Naive thymus-derived CD4-positive, alpha-beta T cell (primary cell): ENCODE data around the gene ROBO1. TPM values are rescaled to one million over a fixed set of nuclear protein-coding genes. Genes with fewer than 3 reads are reported as not detected.

Experiments used
- ATAC-seq: fragments of 150-1000 bp; cut with Tn5 transposase; 2 replicates; pipeline ENCODE4 v1.10.0; 2021; ENCODE audit warnings: mild to moderate bottlenecking, moderate library complexity
- CTCF ChIA-PET: fragments of 350-600 bp; sonication (Branson Sonifier 250); formaldehyde crosslinking; loops from one replicate; lab custom pipeline; 2021; ENCODE audit warnings: antibody characterized with exemption; lab: Charles Lee
- POLR2A ChIA-PET: fragments of 350-600 bp; sonication (Branson Sonifier 250); formaldehyde crosslinking; loops from one replicate; lab custom pipeline; 2021; ENCODE audit warnings: antibody characterized with exemption, inconsistent platforms; lab: Charles Lee
- DNase-seq, 9 donors: peaks; one replicate each; pipeline versions ENCODE4 v3.0.0 to v3.0.0-alpha.2; 2020 to 2022; ENCODE audit warnings: mixed read lengths in 1 of 9
- H3K27ac ChIP-seq: one replicate; pipeline ENCODE4 v1.7.0; 2013; ENCODE audit warnings: mild to moderate bottlenecking, low read depth, low read length, moderate library complexity
- H3K27me3 ChIP-seq, 2 donors: one replicate each; pipeline ENCODE4 v1.7.0; 2013; ENCODE audit warnings: low read length in 2 of 2, mild to moderate bottlenecking in 2 of 2, moderate library complexity in 2 of 2; ENCODE audit not compliant: control insufficient read depth in 2 of 2, insufficient read depth in 2 of 2
- H3K36me3 ChIP-seq, 3 experiments: 1 replicate in 2 of 3; 2 replicates in 1 of 3; pipeline ENCODE4 v1.7.0; 2013; ENCODE audit warnings: low read length in 3 of 3, mild to moderate bottlenecking in 3 of 3, moderate library complexity in 1 of 3; ENCODE audit not compliant: insufficient read depth in 3 of 3, control insufficient read depth in 2 of 3
- H3K4me1 ChIP-seq, 2 donors: one replicate each; pipeline ENCODE4 v1.7.0; 2013; ENCODE audit warnings: low read length in 2 of 2, mild to moderate bottlenecking in 2 of 2, moderate library complexity in 1 of 2; ENCODE audit not compliant: control insufficient read depth in 2 of 2, insufficient read depth in 2 of 2
- H3K4me3 ChIP-seq: 2 replicates; pipeline ENCODE4 v1.7.0; 2013; ENCODE audit warnings: mild to moderate bottlenecking, low read length
- H3K9me3 ChIP-seq, 3 experiments: 1 replicate in 2 of 3; 2 replicates in 1 of 3; pipeline ENCODE4 v1.7.0; 2013; ENCODE audit warnings: low read length in 3 of 3; ENCODE audit not compliant: control insufficient read depth in 2 of 3
- H3K27ac Mint-ChIP-seq, 9 donors: one replicate each; pipeline ENCODE4 v1.8.0; 2020 to 2022; ENCODE audit warnings: mixed read lengths in 9 of 9, mild to moderate bottlenecking in 8 of 9, moderate library complexity in 5 of 9, inconsistent platforms in 2 of 9
- H3K27me3 Mint-ChIP-seq, 5 donors: one replicate each; pipeline ENCODE4 v1.8.0; 2021 to 2022; ENCODE audit warnings: mixed read lengths in 5 of 5, mild to moderate bottlenecking in 1 of 5
- H3K36me3 Mint-ChIP-seq, 5 donors: one replicate each; pipeline ENCODE4 v1.8.0; 2020 to 2022; ENCODE audit warnings: mixed read lengths in 5 of 5, mild to moderate bottlenecking in 3 of 5, inconsistent platforms in 1 of 5
- H3K4me1 Mint-ChIP-seq, 7 donors: one replicate each; pipeline ENCODE4 v1.8.0; 2020 to 2022; ENCODE audit warnings: mixed read lengths in 7 of 7, mild to moderate bottlenecking in 3 of 7, inconsistent platforms in 1 of 7
- H3K4me3 Mint-ChIP-seq, 10 donors: one replicate each; pipeline ENCODE4 v1.8.0; 2020 to 2022; ENCODE audit warnings: mild to moderate bottlenecking in 10 of 10, mixed read lengths in 10 of 10, moderate library complexity in 6 of 10, inconsistent platforms in 2 of 10
- H3K9me3 Mint-ChIP-seq, 11 donors: one replicate each; pipeline ENCODE4 v1.8.0; 2020 to 2022; ENCODE audit warnings: mixed read lengths in 11 of 11, mild to moderate bottlenecking in 4 of 11, inconsistent platforms in 1 of 11, moderate library complexity in 1 of 11
- intact Hi-C, 2 donors: fragments of 100-400 bp; cut with micrococcal nuclease; formaldehyde crosslinking; loops; one replicate each; pipeline ENCODE4 v1.15.1; 2023
- polyA plus RNA-seq, 2 donors: library from polyadenylated mRNA; unstranded; fragments of 300-500 nt; fragmentation: Illumina TruSeq; gene quantifications; one replicate each; pipeline ENCODE4 v1.2.3, GENCODE V29; 2021
- total RNA-seq, 6 experiments: library from RNA in 5 of 6; stranded (reverse) in 5 of 6; gene quantifications; 1 replicate in 5 of 6; 2 replicates in 1 of 6; pipeline ENCODE4 v1.2.3 and lab custom pipeline; 2021 to 2026

ROBO1 gene
- total and polyA plus RNA-seq, 7 experiments from 2014 or later, result 0.08 to 0.59 (median 0.26) TPM; not detected in 2

- no peak overlapping the region for H3K4me3 ChIP-seq
- no peak for ATAC-seq
- POLR2A ChIA-PET, result no interaction called here
- no peak for DNase-seq
- peaks cover 0 to 35% (median 9%) of the 10 kb centered on the region in 11 donors for H3K9me3 Mint-ChIP-seq
- H3K36me3 Mint-ChIP-seq, result no peaks in the 10 kb centered on the region
- no peaks in the 10 kb centered on the region for H3K36me3 ChIP-seq
- intact Hi-C loops, result no loop called here
- no peaks in the 10 kb centered on the region for H3K9me3 ChIP-seq
- no peaks in the 10 kb centered on the region for H3K27me3 ChIP-seq
- H3K27me3 Mint-ChIP-seq, result no peaks in the 10 kb centered on the region
- H3K4me3 Mint-ChIP-seq, result no peak overlapping the region
- no peaks in the 10 kb centered on the region for H3K4me1 ChIP-seq
- CTCF ChIA-PET, result no interaction called here
- H3K27ac ChIP-seq, result no peak overlapping the region
- no peaks in the 10 kb centered on the region for H3K4me1 Mint-ChIP-seq
- no peak overlapping the region for H3K27ac Mint-ChIP-seq
Observed at GRCh38 chr3:78895528-78895927, 872.3 kb downstream of the ROBO1 start.

GRCh38 chr3:78894787-78895186 lies 873.0 kb downstream of the ROBO1 start:
- H3K27ac ChIP-seq, result no peak overlapping the region
- Mint-ChIP-seq H3K9me3 (peaks cover 0 to 38% (median 9%) of the 10 kb centered on the region in 11 donors), H3K36me3 (no peaks in the 10 kb centered on the region), H3K27ac (no peak overlapping the region), H3K4me1 (no peaks in the 10 kb centered on the region), H3K4me3 (no peak overlapping the region), H3K27me3 (no peaks in the 10 kb centered on the region)
- no peak overlapping the region for H3K4me3 ChIP-seq
- H3K9me3 ChIP-seq, result no peaks in the 10 kb centered on the region
- DNase-seq (no peak), ATAC-seq (no peak)
- H3K4me1 ChIP-seq, result no peaks in the 10 kb centered on the region
- ChIA-PET CTCF (no interaction called here), POLR2A (no interaction called here)
- no peaks in the 10 kb centered on the region for H3K36me3 ChIP-seq
- H3K27me3 ChIP-seq, result no peaks in the 10 kb centered on the region
- intact Hi-C loops, result no loop called here

- CTCF ChIA-PET, result no interaction called here
- H3K27ac Mint-ChIP-seq, result no peak overlapping the region
Observed at GRCh38 chr3:78893161-78893560, 874.6 kb downstream of the ROBO1 start.

GRCh38 chr3:78889348-78889747 lies 878.5 kb downstream of the ROBO1 start:
- Histone ChIP-seq H3K36me3 (no peaks in the 10 kb centered on the region), H3K27me3 (no peaks in the 10 kb centered on the region), H3K9me3 (no peaks in the 10 kb centered on the region), H3K4me1 (no peaks in the 10 kb centered on the region), H3K27ac (no peak overlapping the region), H3K4me3 (no peak overlapping the region)
- peaks cover 0 to 22% (median 7%) of the 10 kb centered on the region in 11 donors for H3K9me3 Mint-ChIP-seq
- H3K27ac Mint-ChIP-seq, result no peak overlapping the region
- ATAC-seq (no peak), DNase-seq (no peak)
- no peak overlapping the region for H3K4me3 Mint-ChIP-seq
- CTCF ChIA-PET, result no interaction called here
- H3K27me3 Mint-ChIP-seq, result no peaks in the 10 kb centered on the region
- POLR2A ChIA-PET, result no interaction called here
- no peaks in the 10 kb centered on the region for H3K36me3 Mint-ChIP-seq
- intact Hi-C loops, result no loop called here
- no peaks in the 10 kb centered on the region for H3K4me1 Mint-ChIP-seq

More at GRCh38 chr3:78893161-78893560, 874.6 kb downstream of the ROBO1 start:
- Mint-ChIP-seq H3K36me3 (no peaks in the 10 kb centered on the region), H3K4me3 (no peak overlapping the region), H3K9me3 (peaks cover 0 to 40% (median 9%) of the 10 kb centered on the region in 11 donors), H3K27me3 (no peaks in the 10 kb centered on the region), H3K4me1 (no peaks in the 10 kb centered on the region)
- intact Hi-C loops, result no loop called here
- Histone ChIP-seq H3K27ac (no peak overlapping the region), H3K36me3 (no peaks in the 10 kb centered on the region), H3K4me1 (no peaks in the 10 kb centered on the region), H3K27me3 (no peaks in the 10 kb centered on the region), H3K4me3 (no peak overlapping the region), H3K9me3 (no peaks in the 10 kb centered on the region)
- DNase-seq, result no peak
- POLR2A ChIA-PET, result no interaction called here
- no peak for ATAC-seq

- CTCF ChIA-PET, result no interaction called here
- no peak for DNase-seq
- intact Hi-C loops, result no loop called here
Observed at GRCh38 chr3:78888635-78889034, 879.2 kb downstream of the ROBO1 start.

GRCh38 chr3:78887547-78888011 lies 880.2 kb downstream of the ROBO1 start:
- ATAC-seq, result no peak
- Histone ChIP-seq H3K4me3 (no peak overlapping the region), H3K27ac (no peak overlapping the region), H3K4me1 (no peaks in the 10 kb centered on the region), H3K27me3 (no peaks in the 10 kb centered on the region), H3K36me3 (no peaks in the 10 kb centered on the region), H3K9me3 (no peaks in the 10 kb centered on the region)
- Mint-ChIP-seq H3K9me3 (peaks cover 0 to 17% (median 8%) of the 10 kb centered on the region in 11 donors), H3K4me1 (no peaks in the 10 kb centered on the region), H3K36me3 (no peaks in the 10 kb centered on the region), H3K4me3 (no peak overlapping the region), H3K27ac (no peak overlapping the region), H3K27me3 (no peaks in the 10 kb centered on the region)
- POLR2A ChIA-PET, result no interaction called here
- intact Hi-C loops, result no loop called here
- CTCF ChIA-PET, result no interaction called here
- DNase-seq, result no peak

More at GRCh38 chr3:78888635-78889034, 879.2 kb downstream of the ROBO1 start:
- H3K9me3 ChIP-seq, result no peaks in the 10 kb centered on the region
- POLR2A ChIA-PET, result no interaction called here
- Mint-ChIP-seq H3K4me1 (no peaks in the 10 kb centered on the region), H3K27ac (no peak overlapping the region), H3K27me3 (no peaks in the 10 kb centered on the region), H3K9me3 (peaks cover 0 to 22% (median 8%) of the 10 kb centered on the region in 11 donors), H3K36me3 (no peaks in the 10 kb centered on the region), H3K4me3 (no peak overlapping the region)
- no peak overlapping the region for H3K27ac ChIP-seq
- H3K4me3 ChIP-seq, result no peak overlapping the region
- no peaks in the 10 kb centered on the region for H3K27me3 ChIP-seq
- no peaks in the 10 kb centered on the region for H3K36me3 ChIP-seq
- no peaks in the 10 kb centered on the region for H3K4me1 ChIP-seq
- no peak for ATAC-seq

- H3K4me1 ChIP-seq, result no peaks in the 10 kb centered on the region
- H3K4me3 Mint-ChIP-seq, result no peak overlapping the region
- H3K36me3 ChIP-seq, result no peaks in the 10 kb centered on the region
- H3K27me3 ChIP-seq, result no peaks in the 10 kb centered on the region
- ATAC-seq, result no peak
- no peak overlapping the region for H3K27ac Mint-ChIP-seq
- CTCF ChIA-PET, result no interaction called here
- H3K27ac ChIP-seq, result no peak overlapping the region
- peaks cover 0 to 17% (median 9%) of the 10 kb centered on the region in 11 donors for H3K9me3 Mint-ChIP-seq
- no peaks in the 10 kb centered on the region for H3K4me1 Mint-ChIP-seq
- no peak overlapping the region for H3K4me3 ChIP-seq
- H3K27me3 Mint-ChIP-seq, result no peaks in the 10 kb centered on the region
- H3K9me3 ChIP-seq, result no peaks in the 10 kb centered on the region
- POLR2A ChIA-PET, result no interaction called here
- no peak for DNase-seq
- H3K36me3 Mint-ChIP-seq, result no peaks in the 10 kb centered on the region
- intact Hi-C loops, result no loop called here
Observed at GRCh38 chr3:78887029-78887428, 880.8 kb downstream of the ROBO1 start.
